ENCODE results near the gene TRAF4.

GRCh38 chr17:28725166-28725659, 18.6 kb upstream of the TRAF4 start:
- TF ChIP-seq CTCF (IDR thresholded peaks at IDR 0.05; ENCODE audit: borderline replicate concordance, extremely low read depth, low read length, poor library complexity, severe bottlenecking) (no peak), EZH2 (IDR thresholded peaks at IDR 0.05; ENCODE audit: borderline replicate concordance, low read depth, low read length, severe bottlenecking) (no peak)

Measured in DND-41 (cell line).